ENCODE measurements around the gene RNF220.

RNF220 gene

DNA sequence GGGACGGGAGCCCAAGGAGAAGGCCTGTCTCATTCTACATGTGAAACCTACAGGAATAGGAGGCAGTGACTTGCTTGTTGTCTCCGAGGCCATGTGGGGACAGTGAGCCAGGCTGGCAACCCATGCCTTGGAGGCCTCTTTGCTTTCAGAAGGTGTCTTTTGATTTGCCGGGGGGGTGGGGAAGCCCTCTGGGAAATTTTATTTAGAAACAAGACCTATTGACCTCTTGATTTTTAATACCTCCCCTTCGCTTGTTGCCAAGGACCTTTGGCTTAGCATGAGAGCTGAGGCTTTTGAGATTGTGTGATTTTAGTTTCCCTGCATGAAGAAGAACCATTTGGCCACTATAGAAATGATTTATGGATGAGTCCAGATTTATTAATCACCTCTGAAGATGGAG is 273.6 kb downstream of the RNF220 start:
- no peak overlapping the region for H3K9ac ChIP-seq (ENCODE audit: insufficient read length)
- TF ChIP-seq FOXP2 (optimal IDR thresholded peaks at IDR 0.05; ENCODE audit: control extremely low read depth, extremely low read length, insufficient read depth) = no peak
- TF ChIP-seq POLR2AphosphoS5 (IDR thresholded peaks at IDR 0.05; ENCODE audit: borderline replicate concordance, low read depth, low read length) = no peak
- no peak for TF ChIP-seq EZH2 (IDR thresholded peaks at IDR 0.05)
- H3K36me3 ChIP-seq (ENCODE audit: insufficient read depth, low read length) = no peaks in the 10 kb centered on the region
- H3K27ac ChIP-seq = no peak overlapping the region
- no peaks in the 10 kb centered on the region for H3K9me3 ChIP-seq (ENCODE audit: low read depth, low read length)
- no peak for DNase-seq (ENCODE audit: low read depth, low spot score)
- no peak overlapping the region for H3K4me3 ChIP-seq

DNA sequence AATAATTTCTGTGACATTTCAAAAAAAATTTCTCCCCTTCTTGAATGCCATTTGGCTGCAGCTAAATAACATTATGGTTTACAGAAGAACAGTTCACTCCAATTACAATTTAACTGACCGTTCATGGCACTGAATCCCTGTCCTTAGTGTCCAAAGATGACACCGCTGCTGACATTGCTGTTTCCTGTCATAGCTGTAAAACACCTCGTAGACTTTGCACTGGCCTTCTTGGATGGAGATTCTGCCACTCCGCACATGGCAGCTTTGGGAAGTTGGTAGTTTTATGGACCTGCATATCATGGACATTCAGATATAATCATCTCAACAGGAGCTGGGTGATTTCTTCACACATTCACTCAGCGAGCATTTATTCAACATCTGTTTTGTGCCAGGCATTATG is 274.4 kb downstream of the RNF220 start:
- no peak overlapping the region for H3K4me3 ChIP-seq
- no peaks in the 10 kb centered on the region for H3K36me3 ChIP-seq (ENCODE audit: insufficient read depth, low read length)
- no peak overlapping the region for H3K9ac ChIP-seq (ENCODE audit: insufficient read length)
- H3K27ac ChIP-seq = no peak overlapping the region
- H3K9me3 ChIP-seq (ENCODE audit: low read depth, low read length) = no peaks in the 10 kb centered on the region
- DNase-seq (ENCODE audit: low read depth, low spot score) = no peak
- no peak for TF ChIP-seq POLR2AphosphoS5 (IDR thresholded peaks at IDR 0.05; ENCODE audit: borderline replicate concordance, low read depth, low read length)
- no peak for TF ChIP-seq FOXP2 (optimal IDR thresholded peaks at IDR 0.05; ENCODE audit: control extremely low read depth, extremely low read length, insufficient read depth)
- TF ChIP-seq EZH2 (IDR thresholded peaks at IDR 0.05) = no peak

DNA sequence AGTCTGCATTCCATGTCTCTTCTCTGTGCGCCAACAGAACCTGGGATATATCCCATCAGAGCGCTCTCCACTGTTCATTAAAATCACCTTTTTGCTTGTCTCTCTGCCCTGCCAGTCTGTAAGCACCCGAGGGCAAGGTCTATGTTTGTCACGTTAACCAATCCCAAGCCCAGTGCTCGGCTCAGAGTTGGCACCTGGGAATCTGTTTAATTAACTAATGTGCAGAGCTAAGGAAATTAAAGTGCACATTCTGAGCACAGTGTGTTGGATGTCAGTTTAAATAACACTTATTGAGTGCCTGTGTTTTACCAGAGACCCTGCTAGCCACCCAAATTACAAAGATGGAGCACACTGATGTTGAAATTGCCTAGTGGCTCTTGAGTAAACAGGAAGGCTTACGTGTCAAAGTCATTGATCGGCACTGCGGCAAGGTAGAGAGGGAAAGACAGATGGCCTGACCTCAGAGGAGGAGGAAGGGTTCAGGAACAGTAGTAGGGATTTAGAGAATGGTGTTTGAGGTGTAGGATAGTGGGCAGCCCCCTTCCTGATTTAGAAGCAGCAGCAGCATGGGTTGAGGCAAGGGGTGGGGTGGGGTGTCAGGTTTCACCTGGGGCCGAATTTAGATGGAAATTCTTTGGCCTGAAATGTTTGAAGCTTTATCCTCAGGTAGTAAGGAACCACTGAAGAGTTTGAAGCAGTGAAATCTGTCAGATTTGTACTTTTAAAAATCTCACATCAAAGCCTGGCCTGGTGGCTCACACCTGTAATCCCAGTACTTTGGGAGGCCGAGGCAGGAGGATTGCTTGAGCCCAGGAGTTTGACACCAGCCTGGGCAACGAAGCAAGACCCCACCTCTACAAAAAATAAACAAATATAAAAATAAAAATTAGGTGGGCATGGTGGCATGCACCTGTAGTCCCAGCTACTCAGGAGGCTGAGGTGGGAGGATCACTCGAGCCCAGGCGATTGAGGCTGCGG is 277.1 kb downstream of the RNF220 start:
- no peak for TF ChIP-seq EZH2 (IDR thresholded peaks at IDR 0.05)
- TF ChIP-seq FOXP2 (optimal IDR thresholded peaks at IDR 0.05; ENCODE audit: control extremely low read depth, extremely low read length, insufficient read depth) = no peak
- no peak for TF ChIP-seq POLR2AphosphoS5 (IDR thresholded peaks at IDR 0.05; ENCODE audit: borderline replicate concordance, low read depth, low read length)
- no peak for DNase-seq (ENCODE audit: low read depth, low spot score)
- no peak overlapping the region for H3K27ac ChIP-seq
- H3K4me3 ChIP-seq = no peak overlapping the region
- no peaks in the 10 kb centered on the region for H3K9me3 ChIP-seq (ENCODE audit: low read depth, low read length)
- no peaks in the 10 kb centered on the region for H3K36me3 ChIP-seq (ENCODE audit: insufficient read depth, low read length)
- H3K9ac ChIP-seq (ENCODE audit: insufficient read length) = no peak overlapping the region

DNA sequence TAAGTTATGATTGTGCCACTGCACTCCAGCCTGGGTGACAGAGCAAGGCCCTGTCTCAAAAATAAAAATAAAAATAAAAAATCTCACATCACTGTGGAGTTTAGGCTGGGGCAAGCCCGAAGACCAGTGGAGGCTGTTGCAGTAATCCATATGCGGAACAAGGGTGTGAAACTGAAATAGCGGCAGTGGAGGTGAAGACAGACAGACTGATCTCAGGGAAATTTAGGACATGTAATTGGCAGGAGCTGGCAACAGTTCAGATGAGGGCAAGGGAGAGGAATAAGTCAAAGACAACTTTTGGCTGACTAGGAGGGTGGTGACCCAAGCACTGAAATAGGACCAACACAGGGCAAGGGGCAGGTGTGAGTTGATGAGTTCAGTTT is 277.8 kb downstream of the RNF220 start:
- Histone ChIP-seq H3K4me3 (no peak overlapping the region), H3K36me3 (ENCODE audit: insufficient read depth, low read length) (no peaks in the 10 kb centered on the region), H3K9ac (ENCODE audit: insufficient read length) (no peak overlapping the region), H3K27ac (no peak overlapping the region), H3K9me3 (ENCODE audit: low read depth, low read length) (no peaks in the 10 kb centered on the region)
- TF ChIP-seq POLR2AphosphoS5 (IDR thresholded peaks at IDR 0.05; ENCODE audit: borderline replicate concordance, low read depth, low read length) = no peak
- TF ChIP-seq EZH2 (IDR thresholded peaks at IDR 0.05) = no peak
- TF ChIP-seq FOXP2 (optimal IDR thresholded peaks at IDR 0.05; ENCODE audit: control extremely low read depth, extremely low read length, insufficient read depth) = no peak
- no peak for DNase-seq (ENCODE audit: low read depth, low spot score)

DNA sequence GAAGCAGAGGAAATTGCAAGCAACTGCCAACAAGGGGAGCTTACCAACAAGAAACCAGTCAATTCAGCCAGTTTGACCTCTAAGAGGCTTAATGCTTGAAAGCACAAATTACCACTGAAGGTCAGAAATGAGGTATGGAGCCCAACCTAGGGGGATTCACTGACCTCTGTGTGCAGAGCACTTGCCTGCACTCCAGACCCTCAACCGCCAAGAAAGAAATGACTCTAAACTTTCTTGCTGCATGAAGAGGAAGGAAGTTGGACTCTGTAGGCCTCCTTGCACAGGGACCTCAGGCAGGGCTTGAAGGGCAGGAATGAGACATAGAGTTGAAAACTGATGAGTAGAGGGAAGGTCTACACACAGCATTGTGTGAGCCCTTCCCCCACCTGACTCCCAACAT is 279.5 kb downstream of the RNF220 start:
- no peak overlapping the region for H3K27ac ChIP-seq
- no peaks in the 10 kb centered on the region for H3K36me3 ChIP-seq (ENCODE audit: insufficient read depth, low read length)
- H3K9me3 ChIP-seq (ENCODE audit: low read depth, low read length) = no peaks in the 10 kb centered on the region
- no peak for TF ChIP-seq FOXP2 (optimal IDR thresholded peaks at IDR 0.05; ENCODE audit: control extremely low read depth, extremely low read length, insufficient read depth)
- no peak overlapping the region for H3K9ac ChIP-seq (ENCODE audit: insufficient read length)
- no peak for DNase-seq (ENCODE audit: low read depth, low spot score)
- no peak overlapping the region for H3K4me3 ChIP-seq

DNA sequence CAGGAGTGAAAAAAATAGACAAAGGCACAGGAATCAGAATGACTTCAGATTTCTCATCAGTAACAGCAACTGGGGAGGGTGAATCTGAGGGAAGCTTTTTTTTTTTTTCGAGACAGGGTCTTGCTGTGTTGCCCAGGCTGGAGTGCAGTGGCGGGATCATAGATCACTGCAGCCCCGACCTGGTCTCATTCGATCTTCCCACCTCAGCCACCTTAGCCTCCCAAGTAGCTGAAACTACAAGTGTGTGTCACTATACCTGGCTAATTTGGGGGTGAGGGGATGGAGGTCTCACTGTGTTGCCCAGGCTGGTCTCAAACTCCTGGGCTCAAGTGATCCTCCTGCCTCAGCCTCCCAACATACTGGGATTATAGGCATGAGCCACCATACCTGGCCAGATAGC is 280.2 kb downstream of the RNF220 start:
- Histone ChIP-seq H3K4me3 (no peak overlapping the region), H3K36me3 (ENCODE audit: insufficient read depth, low read length) (no peaks in the 10 kb centered on the region), H3K9me3 (ENCODE audit: low read depth, low read length) (no peaks in the 10 kb centered on the region), H3K27ac (no peak overlapping the region), H3K9ac (ENCODE audit: insufficient read length) (no peak overlapping the region)
- TF ChIP-seq POLR2AphosphoS5 (IDR thresholded peaks at IDR 0.05; ENCODE audit: borderline replicate concordance, low read depth, low read length) (no peak), EZH2 (IDR thresholded peaks at IDR 0.05) (no peak), FOXP2 (optimal IDR thresholded peaks at IDR 0.05; ENCODE audit: control extremely low read depth, extremely low read length, insufficient read depth) (no peak)
- no peak for DNase-seq (ENCODE audit: low read depth, low spot score)

DNA sequence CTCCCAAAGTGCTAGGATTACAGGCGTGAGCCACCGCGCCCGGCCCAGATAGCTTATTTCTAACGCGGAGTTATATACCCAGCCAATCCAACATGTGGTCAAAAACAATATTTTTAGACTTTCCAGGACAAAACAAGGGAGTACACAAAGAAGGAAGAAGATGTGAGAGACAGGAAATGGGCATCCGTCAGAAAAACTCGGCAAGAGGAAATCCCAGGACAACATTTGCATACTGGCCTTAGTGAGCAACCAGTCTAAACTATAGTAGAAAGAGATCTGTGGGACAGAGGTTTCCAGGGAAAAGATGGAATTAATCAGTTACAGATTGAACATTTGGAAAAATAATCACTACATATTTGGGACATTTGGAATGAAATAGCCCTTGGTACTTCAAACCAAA is 280.8 kb downstream of the RNF220 start:
- no peak overlapping the region for H3K9ac ChIP-seq (ENCODE audit: insufficient read length)
- no peak overlapping the region for H3K4me3 ChIP-seq
- no peaks in the 10 kb centered on the region for H3K36me3 ChIP-seq (ENCODE audit: insufficient read depth, low read length)
- DNase-seq (ENCODE audit: low read depth, low spot score) = no peak
- H3K9me3 ChIP-seq (ENCODE audit: low read depth, low read length) = no peaks in the 10 kb centered on the region
- TF ChIP-seq POLR2AphosphoS5 (IDR thresholded peaks at IDR 0.05; ENCODE audit: borderline replicate concordance, low read depth, low read length) (no peak), EZH2 (IDR thresholded peaks at IDR 0.05) (no peak), FOXP2 (optimal IDR thresholded peaks at IDR 0.05; ENCODE audit: control extremely low read depth, extremely low read length, insufficient read depth) (no peak)
- no peak overlapping the region for H3K27ac ChIP-seq

DNA sequence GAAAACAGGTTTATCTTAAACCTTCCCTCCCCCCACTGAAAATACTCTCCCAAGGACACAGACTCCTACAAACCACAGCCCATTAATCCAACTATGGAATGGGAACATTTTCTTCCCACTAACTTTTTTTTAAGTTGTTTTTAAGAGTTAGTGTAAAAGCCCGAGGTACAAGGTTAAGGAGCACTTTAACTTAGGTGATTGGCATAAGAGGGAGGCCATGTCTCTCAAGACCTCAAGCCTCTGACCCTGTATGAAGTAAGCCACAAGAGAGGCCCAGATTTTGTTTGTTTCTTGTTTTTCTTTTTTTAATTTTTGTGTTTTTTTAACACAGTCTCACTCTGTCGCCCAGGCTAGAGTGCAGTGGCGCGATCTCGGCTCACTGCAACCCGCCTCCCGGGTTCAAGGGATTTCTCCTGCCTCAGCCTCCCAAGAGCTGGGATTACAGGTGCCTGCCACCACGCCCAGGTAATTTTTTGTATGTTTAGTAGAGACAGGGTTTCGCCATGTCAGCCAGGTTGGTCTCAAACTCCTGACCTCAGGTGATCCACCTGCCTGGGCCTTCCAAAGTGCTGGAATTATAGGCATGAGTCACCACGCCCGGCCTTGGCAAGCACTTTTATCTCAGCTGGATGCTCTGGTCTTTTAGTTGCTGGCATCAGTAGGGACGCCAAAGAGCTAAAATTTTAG is 283.8 kb downstream of the RNF220 start:
- TF ChIP-seq POLR2AphosphoS5 (IDR thresholded peaks at IDR 0.05; ENCODE audit: borderline replicate concordance, low read depth, low read length) (no peak), EZH2 (IDR thresholded peaks at IDR 0.05) (no peak), FOXP2 (optimal IDR thresholded peaks at IDR 0.05; ENCODE audit: control extremely low read depth, extremely low read length, insufficient read depth) (no peak)
- Histone ChIP-seq H3K27ac (no peak overlapping the region), H3K36me3 (ENCODE audit: insufficient read depth, low read length) (no peaks in the 10 kb centered on the region), H3K9me3 (ENCODE audit: low read depth, low read length) (no peaks in the 10 kb centered on the region), H3K4me3 (no peak overlapping the region), H3K9ac (ENCODE audit: insufficient read length) (no peak overlapping the region)
- no peak for DNase-seq (ENCODE audit: low read depth, low spot score)

All from SK-N-MC (cell line).